NCI-H774 (cell line): Measurements from ENCODE around the gene ARL3.
A peak's percentile ranks its signal among the peaks of the same experiment; 100 is the strongest.
"Not testable (repeated sequence)": the region's sequence is repeated elsewhere in the genome, so short reads cannot be mapped to it uniquely, and the experiment has no call there.

Experiments
- DNase-seq: peaks from one replicate; lab custom pipeline; 2025; lab: John Stamatoyannopoulos, UW

ARL3 gene

GRCh38 chr10:102735065-102735562, 20.9 kb upstream of the ARL3 start:
- no peak for DNase-seq

DNA sequence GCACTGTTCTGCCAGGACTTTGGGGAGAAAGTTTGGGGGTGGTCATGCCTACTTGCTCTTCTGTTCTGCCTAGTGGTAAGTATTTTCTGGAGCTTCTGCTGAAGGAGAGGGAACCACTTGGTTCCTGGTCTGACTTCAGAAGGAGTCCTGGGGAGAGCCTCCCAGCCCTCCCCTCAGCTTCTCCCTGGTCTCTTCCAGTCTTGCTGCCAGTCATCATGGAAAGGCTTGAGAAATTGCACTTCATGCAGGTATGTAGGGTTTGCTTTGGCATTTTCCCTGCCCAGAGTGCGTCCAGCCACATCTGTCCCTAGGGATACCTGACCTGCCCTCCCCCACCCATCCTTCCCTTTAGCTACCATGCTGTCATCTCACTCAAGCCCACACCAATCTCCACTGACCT, 18.5 kb upstream of the ARL3 start:
- DNase-seq: no peak

- DNase-seq: no peak
Measured at GRCh38 chr10:102731222-102731800, 17.1 kb upstream of the ARL3 start.

GRCh38 chr10:102729029-102730026, 15.1 kb upstream of the ARL3 start:
- DNase-seq: peak; percentile 3

GRCh38 chr10:102727037-102727818, 13.0 kb upstream of the ARL3 start:
- no peak for DNase-seq

GRCh38 chr10:102726274-102726673, 12.1 kb upstream of the ARL3 start:
- DNase-seq: no peak

DNA sequence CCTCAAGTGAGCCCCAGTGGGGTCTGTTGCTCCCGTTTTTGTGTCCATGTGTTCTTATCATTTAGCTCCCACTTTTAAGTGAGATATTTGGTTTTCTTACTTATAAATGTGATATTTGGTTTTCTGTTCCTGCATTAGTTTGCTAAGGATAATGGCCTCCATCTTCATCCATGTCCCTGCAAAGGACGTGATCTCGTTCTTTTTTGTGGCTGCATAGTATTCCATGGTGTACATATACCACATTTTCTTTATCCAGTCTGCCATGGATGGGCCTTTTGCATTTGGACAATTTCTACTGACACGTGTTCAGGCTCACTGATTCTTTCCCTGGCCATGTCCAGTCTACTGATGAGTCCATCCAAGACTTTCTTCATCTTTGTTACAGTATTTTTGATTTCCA, 9.8 kb upstream of the ARL3 start:
- DNase-seq: no peak

- DNase-seq: no peak
Measured at GRCh38 chr10:102721954-102722353, 7.8 kb upstream of the ARL3 start.

DNA sequence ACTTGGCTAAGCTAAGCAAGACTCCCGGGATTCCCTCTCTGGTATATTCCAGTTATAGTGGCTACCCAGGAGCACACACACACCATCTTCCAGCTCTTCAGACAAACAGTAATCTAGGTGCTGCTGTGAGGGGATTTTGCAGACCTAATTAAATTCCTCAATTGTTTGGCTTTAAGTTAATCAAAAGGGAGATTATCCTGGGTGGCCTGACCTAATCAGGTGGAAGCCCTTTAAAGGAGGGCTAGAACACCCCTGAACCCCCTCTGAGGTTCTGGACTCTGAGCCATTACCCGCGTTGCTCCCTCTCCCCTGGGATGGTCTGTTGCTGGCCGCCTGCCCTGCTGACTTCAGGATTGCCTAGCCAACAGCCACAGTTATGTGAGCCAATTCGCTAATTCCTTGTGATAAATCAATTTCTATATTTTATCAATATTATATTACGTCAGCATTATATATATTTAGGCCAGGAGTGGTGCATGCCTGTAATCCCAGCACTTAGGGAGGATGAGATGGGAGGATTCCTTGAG, 6.6 kb upstream of the ARL3 start:
- DNase-seq: no peak

GRCh38 chr10:102720337-102720736, 6.1 kb upstream of the ARL3 start:
- no peak for DNase-seq

DNA sequence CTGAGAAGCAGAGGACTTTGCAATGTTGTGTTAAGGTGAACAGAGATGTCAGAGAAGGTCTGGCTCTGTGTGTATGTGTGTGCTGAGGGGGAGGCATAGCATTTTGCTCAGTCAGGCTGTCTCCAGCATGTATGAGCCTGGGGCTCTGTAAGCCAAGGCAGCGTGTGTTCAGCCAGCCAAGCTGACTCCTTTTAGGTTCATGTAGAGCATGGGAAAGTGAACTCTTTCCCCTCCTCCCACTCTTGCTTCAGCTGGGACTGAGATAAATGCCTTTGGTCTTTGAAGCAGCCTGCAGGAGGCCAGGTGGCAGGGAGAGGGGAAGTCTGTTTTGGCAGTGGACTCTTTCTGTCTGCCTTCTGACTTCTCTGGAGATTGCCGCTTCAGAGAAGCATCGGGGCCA, 4.0 kb upstream of the ARL3 start:
- DNase-seq: no peak

- not testable (repeated sequence) for DNase-seq
Measured at GRCh38 chr10:102716900-102717565, 2.8 kb upstream of the ARL3 start.

DNA sequence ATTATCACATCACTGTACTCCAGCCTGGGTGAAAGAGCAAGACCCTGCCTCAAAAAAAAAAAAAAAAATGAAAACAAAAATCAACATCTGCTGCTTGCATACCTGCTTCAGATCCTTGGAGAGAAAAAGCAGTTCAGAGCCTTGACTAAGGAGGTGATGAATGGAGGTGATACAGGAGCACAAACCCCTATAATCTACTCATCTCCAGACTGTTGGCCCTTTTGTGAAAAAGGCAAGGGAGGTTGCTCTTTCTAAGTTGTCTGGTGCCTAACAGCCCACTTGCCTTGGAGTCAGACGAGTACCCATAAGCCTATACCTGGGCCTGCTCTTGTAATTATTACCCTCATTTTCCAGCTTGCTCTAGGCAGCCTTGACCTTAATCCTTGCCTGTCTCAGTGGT, 1.7 kb upstream of the ARL3 start:
- no peak for DNase-seq

DNA sequence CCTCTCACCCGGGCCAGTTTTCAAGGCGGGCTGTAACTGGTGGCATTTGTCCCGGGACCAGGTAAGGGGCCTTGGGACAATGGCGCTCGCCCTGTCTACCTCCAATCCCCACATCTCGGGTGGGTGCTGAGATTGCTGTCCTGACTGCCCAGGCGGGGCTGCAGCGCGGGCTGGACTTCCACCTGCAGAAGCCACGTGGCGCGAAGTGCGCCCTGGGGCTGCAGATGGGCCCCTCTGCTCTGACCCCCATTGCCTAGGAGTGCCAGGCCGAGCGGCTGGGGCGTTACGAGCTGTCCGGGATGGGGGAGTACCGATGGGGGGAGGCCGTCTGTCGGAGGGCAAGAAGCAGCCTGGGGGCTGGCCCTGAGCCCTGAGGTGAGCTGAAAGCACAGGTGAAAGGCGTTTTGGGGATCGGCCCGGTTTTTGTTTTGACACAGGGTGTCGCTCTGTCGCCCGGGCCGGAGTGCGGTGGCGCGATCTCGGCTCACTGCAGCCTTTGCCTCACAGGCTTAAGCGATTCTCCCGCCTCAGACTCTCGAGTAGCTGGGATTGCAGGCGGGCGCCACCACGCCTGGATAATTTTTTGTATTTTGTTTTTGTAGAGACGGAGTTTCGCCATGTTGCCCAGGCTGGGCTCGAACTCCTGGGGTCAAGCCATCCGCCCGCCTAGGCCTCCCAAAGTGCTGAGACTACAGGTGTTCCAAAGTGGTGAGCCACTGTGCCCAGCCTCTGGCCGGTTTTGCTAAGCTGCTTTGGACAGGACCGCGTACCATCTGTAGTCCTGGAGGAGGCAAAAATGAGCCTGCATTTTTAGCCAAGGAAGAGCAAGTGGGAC, 641 bp upstream of the ARL3 start, which contains the start of gene SFXN2:
Gene SFXN2, plus strand, starts transcription at position 16 of the 835 bp plus-strand sequence. CDS start 12,001 bp downstream, outside the sequence.
- DNase-seq: no peak

GRCh38 chr10:102713539-102713813, 721 bp downstream of the ARL3 start:
- DNase-seq: no peak

DNA sequence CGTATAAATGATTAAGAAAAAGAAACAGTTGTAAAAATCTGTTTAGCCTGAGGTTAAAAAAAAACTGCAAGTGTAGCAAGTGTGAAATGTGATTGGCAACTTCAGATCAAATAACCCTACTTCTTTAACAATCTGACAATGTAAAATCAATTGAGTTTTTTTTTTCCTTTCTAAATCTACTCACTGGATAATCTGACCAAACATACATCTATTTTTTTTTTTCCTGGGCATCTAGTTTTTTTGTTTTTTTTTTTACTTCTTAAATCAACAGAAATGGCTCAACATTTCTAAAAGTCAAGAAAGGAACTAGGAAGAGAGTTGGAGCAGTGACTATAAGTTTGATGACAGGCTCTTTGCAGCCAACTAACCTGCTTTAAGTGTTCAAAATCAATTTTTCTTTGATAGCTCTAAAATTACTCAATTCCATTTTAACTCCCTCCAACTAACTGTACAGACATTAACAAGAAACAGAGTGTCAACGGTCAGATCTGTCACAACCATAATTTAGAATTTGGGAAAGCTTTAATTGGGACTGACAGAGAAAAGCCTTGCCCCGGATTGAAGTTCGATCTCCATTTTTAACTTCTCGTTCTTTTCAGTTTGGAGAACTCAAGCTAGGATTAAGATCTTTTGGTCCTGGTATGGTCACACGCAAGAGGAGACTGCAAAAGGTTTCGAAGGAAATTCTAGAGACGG, 1.2 kb downstream of the ARL3 start:
- DNase-seq: no peak

- no peak for DNase-seq
Measured at GRCh38 chr10:102712089-102712488, 2.1 kb downstream of the ARL3 start.

GRCh38 chr10:102710609-102711008, 3.6 kb downstream of the ARL3 start:
- DNase-seq: no peak

DNA sequence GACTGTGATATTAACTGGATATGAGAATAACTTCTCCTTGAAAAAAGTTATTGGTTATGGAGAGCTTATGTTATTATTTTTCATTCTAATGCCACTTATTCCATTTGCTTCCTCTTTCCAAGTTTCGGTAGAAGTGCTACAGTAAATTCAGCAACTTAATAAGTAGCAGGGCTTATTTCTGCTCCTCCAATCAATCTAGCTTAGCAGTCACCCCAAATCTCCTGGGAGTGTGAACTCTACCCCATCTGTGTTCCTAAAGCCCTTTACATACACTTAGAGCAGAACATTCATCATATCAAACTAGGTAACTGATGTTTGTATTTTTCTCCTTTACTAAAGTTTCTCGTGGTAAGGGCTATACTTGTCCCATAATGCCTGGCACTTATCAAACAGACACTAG, 8.7 kb downstream of the ARL3 start:
- no peak for DNase-seq

GRCh38 chr10:102704915-102705314, 9.3 kb downstream of the ARL3 start:
- no peak for DNase-seq
